Activated CD4-positive, alpha-beta memory T cell treated with anti-CD3 and anti-CD28 coated beads, Interleukin-2, amount 10 ng/mL, durations not matched to agents 7 days and 5 days (primary cell): ENCODE results near the gene MAD1L1. TPM values are rescaled to one million over a fixed set of nuclear protein-coding genes. Genes with fewer than 3 reads are reported as not detected.

Source experiments
- CTCF ChIA-PET: fragments of 350-600 bp; sonication (Branson Sonifier 250); formaldehyde crosslinking; loops from one replicate; lab custom pipeline; 2021; ENCODE audit warnings: antibody characterized with exemption, inconsistent platforms; lab: Charles Lee
- POLR2A ChIA-PET: fragments of 350-600 bp; sonication (Branson Sonifier 250); formaldehyde crosslinking; loops from one replicate; lab custom pipeline; 2021; ENCODE audit warnings: antibody characterized with exemption; lab: Charles Lee
- DNase-seq: peaks from one replicate; pipeline ENCODE4 v3.0.0-alpha.2; 2020
- H3K27ac Mint-ChIP-seq: one replicate; pipeline ENCODE4 v1.8.0; 2021; ENCODE audit warnings: mild to moderate bottlenecking, mixed read lengths
- H3K27me3 Mint-ChIP-seq: one replicate; pipeline ENCODE4 v1.8.0; 2021; ENCODE audit warnings: mixed read lengths
- H3K36me3 Mint-ChIP-seq: one replicate; pipeline ENCODE4 v1.8.0; 2021; ENCODE audit warnings: low read depth, mixed read lengths
- H3K4me1 Mint-ChIP-seq: one replicate; pipeline ENCODE4 v1.8.0; 2021; ENCODE audit warnings: mixed read lengths
- H3K4me3 Mint-ChIP-seq: one replicate; pipeline ENCODE4 v1.8.0; 2021; ENCODE audit warnings: mild to moderate bottlenecking, mixed read lengths
- H3K9me3 Mint-ChIP-seq: one replicate; pipeline ENCODE4 v1.8.0; 2021; ENCODE audit warnings: mixed read lengths
- total RNA-seq, 2 experiments: library from RNA; stranded (reverse); gene quantifications; one replicate each; pipeline ENCODE4 v1.2.3, GENCODE V29; 2021

Gene MAD1L1
- total RNA-seq, 2 experiments from 2014 or later, result 120 to 136 TPM

GRCh38 chr7:1851721-1852516 is 380.8 kb downstream of the MAD1L1 start:
- Mint-ChIP-seq H3K4me1 (peaks cover 24% of the 10 kb centered on the region), H3K9me3 (no peaks in the 10 kb centered on the region), H3K27ac (no peak overlapping the region), H3K36me3 (peaks cover 13% of the 10 kb centered on the region), H3K4me3 (no peak overlapping the region), H3K27me3 (no peaks in the 10 kb centered on the region)
- no peak for DNase-seq
- CTCF ChIA-PET, result no interaction called here
- POLR2A ChIA-PET, result no interaction called here

GRCh38 chr7:1850976-1851571 is 381.7 kb downstream of the MAD1L1 start:
- ChIA-PET POLR2A (no interaction called here), CTCF (no interaction called here)
- no peaks in the 10 kb centered on the region for H3K9me3 Mint-ChIP-seq
- H3K27ac Mint-ChIP-seq, result no peak overlapping the region
- no peaks in the 10 kb centered on the region for H3K27me3 Mint-ChIP-seq
- peaks cover 13% of the 10 kb centered on the region for H3K36me3 Mint-ChIP-seq
- no peak for DNase-seq
- no peak overlapping the region for H3K4me3 Mint-ChIP-seq
- peaks cover 24% of the 10 kb centered on the region for H3K4me1 Mint-ChIP-seq

GRCh38 chr7:1850111-1850975 is 382.4 kb downstream of the MAD1L1 start:
- CTCF ChIA-PET, result no interaction called here
- Mint-ChIP-seq H3K9me3 (no peaks in the 10 kb centered on the region), H3K27ac (no peak overlapping the region), H3K27me3 (no peaks in the 10 kb centered on the region), H3K36me3 (peaks cover 6% of the 10 kb centered on the region), H3K4me3 (no peak overlapping the region), H3K4me1 (peaks cover 20% of the 10 kb centered on the region)
- no peak for DNase-seq
- POLR2A ChIA-PET, result no interaction called here

- no peak for DNase-seq
- Mint-ChIP-seq H3K4me3 (no peak overlapping the region), H3K36me3 (peaks cover 1% of the 10 kb centered on the region), H3K4me1 (peaks cover 12% of the 10 kb centered on the region), H3K9me3 (no peaks in the 10 kb centered on the region), H3K27me3 (no peaks in the 10 kb centered on the region), H3K27ac (no peak overlapping the region)
- ChIA-PET CTCF (no interaction called here), POLR2A (no interaction called here)
Observed at GRCh38 chr7:1849351-1850041, 383.2 kb downstream of the MAD1L1 start.

GRCh38 chr7:1848911-1849311 is 383.8 kb downstream of the MAD1L1 start:
- POLR2A ChIA-PET, result no interaction called here
- CTCF ChIA-PET, result no interaction called here
- DNase-seq, result no peak

GRCh38 chr7:1848013-1848640 is 384.6 kb downstream of the MAD1L1 start:
- Mint-ChIP-seq H3K36me3 (peaks cover 3% of the 10 kb centered on the region), H3K27ac (no peak overlapping the region), H3K9me3 (no peaks in the 10 kb centered on the region), H3K27me3 (no peaks in the 10 kb centered on the region), H3K4me3 (no peak overlapping the region), H3K4me1 (peaks cover under 1% of the 10 kb centered on the region)
- ChIA-PET POLR2A (no interaction called here), CTCF (no interaction called here)
- DNase-seq, result no peak

More at GRCh38 chr7:1848911-1849311, 383.8 kb downstream of the MAD1L1 start:
- no peak overlapping the region for H3K4me3 Mint-ChIP-seq
- no peak overlapping the region for H3K27ac Mint-ChIP-seq
- peaks cover 8% of the 10 kb centered on the region for H3K4me1 Mint-ChIP-seq
- no peaks in the 10 kb centered on the region for H3K9me3 Mint-ChIP-seq
- H3K27me3 Mint-ChIP-seq, result no peaks in the 10 kb centered on the region
- no peaks in the 10 kb centered on the region for H3K36me3 Mint-ChIP-seq

- H3K4me1 Mint-ChIP-seq, result no peaks in the 10 kb centered on the region
- H3K27ac Mint-ChIP-seq, result no peak overlapping the region
- peaks cover 4% of the 10 kb centered on the region for H3K36me3 Mint-ChIP-seq
- ChIA-PET CTCF (no interaction called here), POLR2A (no interaction called here)
- H3K27me3 Mint-ChIP-seq, result no peaks in the 10 kb centered on the region
- DNase-seq, result no peak
- H3K4me3 Mint-ChIP-seq, result no peak overlapping the region
- no peaks in the 10 kb centered on the region for H3K9me3 Mint-ChIP-seq
Observed at GRCh38 chr7:1847260-1848001, 385.3 kb downstream of the MAD1L1 start.

GRCh38 chr7:1846331-1847065 is 386.2 kb downstream of the MAD1L1 start:
- CTCF ChIA-PET, result no interaction called here
- H3K27ac Mint-ChIP-seq, result no peak overlapping the region

GRCh38 chr7:1845536-1846311 is 387.0 kb downstream of the MAD1L1 start:
- Mint-ChIP-seq H3K36me3 (peaks cover 4% of the 10 kb centered on the region), H3K9me3 (no peaks in the 10 kb centered on the region), H3K4me1 (no peaks in the 10 kb centered on the region), H3K27me3 (no peaks in the 10 kb centered on the region), H3K4me3 (no peak overlapping the region), H3K27ac (no peak overlapping the region)
- ChIA-PET POLR2A (no interaction called here), CTCF (no interaction called here)
- no peak for DNase-seq

More at GRCh38 chr7:1846331-1847065, 386.2 kb downstream of the MAD1L1 start:
- Mint-ChIP-seq H3K4me3 (no peak overlapping the region), H3K36me3 (peaks cover 4% of the 10 kb centered on the region), H3K4me1 (no peaks in the 10 kb centered on the region), H3K27me3 (no peaks in the 10 kb centered on the region), H3K9me3 (no peaks in the 10 kb centered on the region)
- POLR2A ChIA-PET, result no interaction called here
- DNase-seq, result no peak

- no peak for DNase-seq
- H3K36me3 Mint-ChIP-seq, result peaks cover 4% of the 10 kb centered on the region
- no peaks in the 10 kb centered on the region for H3K27me3 Mint-ChIP-seq
- H3K4me3 Mint-ChIP-seq, result no peak overlapping the region
- POLR2A ChIA-PET, result no interaction called here
- no peak overlapping the region for H3K27ac Mint-ChIP-seq
- H3K9me3 Mint-ChIP-seq, result no peaks in the 10 kb centered on the region
- CTCF ChIA-PET, result no interaction called here
- H3K4me1 Mint-ChIP-seq, result no peaks in the 10 kb centered on the region
Observed at GRCh38 chr7:1844951-1845390, 387.8 kb downstream of the MAD1L1 start.

- no peaks in the 10 kb centered on the region for H3K9me3 Mint-ChIP-seq
- no peak for DNase-seq
- no peak overlapping the region for H3K4me3 Mint-ChIP-seq
- H3K4me1 Mint-ChIP-seq, result no peaks in the 10 kb centered on the region
- CTCF ChIA-PET, result no interaction called here
- peaks cover 4% of the 10 kb centered on the region for H3K36me3 Mint-ChIP-seq
- POLR2A ChIA-PET, result no interaction called here
- H3K27ac Mint-ChIP-seq, result no peak overlapping the region
- H3K27me3 Mint-ChIP-seq, result no peaks in the 10 kb centered on the region
Observed at GRCh38 chr7:1844336-1844950, 388.3 kb downstream of the MAD1L1 start.
